ENCODE data around the gene SH3BGR. TPM values are rescaled to one million over a fixed set of nuclear protein-coding genes. Genes with fewer than 3 reads are reported as not detected.

The SH3BGR gene
- total and polyA plus RNA-seq, 2 of the 8 experiments (the other 6 are each of a cell fraction or from before 2014, with no cell fraction given) = 2.1 to 5.9 TPM

- Histone ChIP-seq H2BK5ac (ENCODE audit: low read depth, low read length) (no peak overlapping the region), H3K79me1 (ENCODE audit: low read depth, low read length) (no peaks in the 10 kb centered on the region), H3K18ac (ENCODE audit: extremely low read depth, low read length) (no peak overlapping the region), H2BK20ac (ENCODE audit: low read length) (no peak overlapping the region), H3K9ac (replicated peaks in 1 of 4; ENCODE audit: extremely low read depth in 1 of 4, low read depth in 3 of 4, low read length in 3 of 4) (no peak overlapping the region), H3K36me3 (ENCODE audit: control insufficient read depth in 2 of 4, insufficient read depth in 4 of 4, low read length in 3 of 4) (no peaks in the 10 kb centered on the region), H3K4me3 (ENCODE audit: extremely low read depth in 1 of 4, insufficient read depth in 2 of 4, low read depth in 3 of 4, low read length in 4 of 4) (no peak overlapping the region), H4K20me1 (replicated peaks in 1 of 2; ENCODE audit: control insufficient read depth in 1 of 2, insufficient read depth in 2 of 2, low read length in 2 of 2) (peaks cover 2 to 3% of the 10 kb centered on the region in 2 experiments), H3K4me2 (ENCODE audit: insufficient read depth in 1 of 2, low read depth in 2 of 2, low read length in 2 of 2) (no peak overlapping the region), H2BK12ac (ENCODE audit: low read depth, low read length) (no peak overlapping the region), H2AFZ (ENCODE audit: low read length) (no peak overlapping the region), H3K23ac (ENCODE audit: insufficient read length) (no peak overlapping the region), H3K4ac (replicated peaks; ENCODE audit: insufficient read length, low read depth, low read length) (no peak overlapping the region), H2BK120ac (replicated peaks; ENCODE audit: low read depth, low read length) (no peak overlapping the region), H3K23me2 (ENCODE audit: low read depth, low read length) (peaks cover 5% of the 10 kb centered on the region; the same call in 1 of the 2 replicates), H3K9me3 (ENCODE audit: insufficient read depth in 2 of 2, low read depth in 1 of 2, low read length in 1 of 2) (no peaks in the 10 kb centered on the region), H2BK15ac (ENCODE audit: low read length) (no peak overlapping the region), H3K27ac (ENCODE audit: low read depth, low read length) (no peak overlapping the region), H2AK5ac (ENCODE audit: low read depth, low read length) (no peak overlapping the region), H4K8ac (ENCODE audit: extremely low read depth, insufficient read depth, low read length) (no peak overlapping the region), H4K5ac (ENCODE audit: insufficient read length, low read depth, low read length) (no peak overlapping the region), H3K56ac (replicated peaks; ENCODE audit: insufficient read length, low read depth, low read length) (no peak overlapping the region), H3K27me3 (replicated peaks in 1 of 4; ENCODE audit: control insufficient read depth in 3 of 4, extremely low read depth in 1 of 4, insufficient read depth in 3 of 4, low read length in 3 of 4) (no peaks in the 10 kb centered on the region), H4K91ac (replicated peaks; ENCODE audit: insufficient read length, low read length) (no peak overlapping the region), H3K79me2 (ENCODE audit: control insufficient read depth in 1 of 2, insufficient read depth in 2 of 2, low read length in 2 of 2) (no peaks in the 10 kb centered on the region), H3K4me1 (replicated peaks in 1 of 4; ENCODE audit: control insufficient read depth in 3 of 4, insufficient read depth in 4 of 4, low read length in 3 of 4) (no peaks in the 10 kb centered on the region; a peak in 1 of 7 replicates), H3K14ac (ENCODE audit: insufficient read length) (no peak overlapping the region)
- no peak for DNase-seq (ENCODE audit: low read depth in 1 of 2, low spot score in 2 of 2)
- ChIA-PET CTCF (ENCODE audit: partially characterized antibody) (interaction anchor here (0.5 to 1.7 kb wide), 2 partner anchors 19 to 41 kb away, joined by 3 to 6 read pairs; no protein-coding TSS in a partner anchor), POLR2A (ENCODE audit: partially characterized antibody) (no interaction called here)
- TF ChIP-seq SIX5 (IDR thresholded peaks at IDR 0.05; ENCODE audit: low read depth, low read length) (no peak), SP1 (IDR thresholded peaks at IDR 0.05; ENCODE audit: low read depth, low read length) (no peak), JUND (IDR thresholded peaks at IDR 0.05; ENCODE audit: low read length) (no peak), CEBPB (IDR thresholded peaks at IDR 0.05; ENCODE audit: low read depth, low read length) (no peak), YY1 (IDR thresholded peaks at IDR 0.05; ENCODE audit: low read depth, low read length) (no peak), KDM1A (IDR thresholded peaks at IDR 0.05; ENCODE audit: borderline replicate concordance, low read length) (no peak), SIRT6 (IDR thresholded peaks at IDR 0.05; ENCODE audit: low read length) (no peak), EP300 (IDR thresholded peaks at IDR 0.05; ENCODE audit: borderline replicate concordance in 1 of 2, low read depth in 2 of 2, low read length in 2 of 2) (no peak), TEAD4 (IDR thresholded peaks at IDR 0.05; ENCODE audit: low read depth, low read length) (no peak), SUZ12 (IDR thresholded peaks at IDR 0.05; ENCODE audit: low read length) (no peak)
- peak; percentile 28 for FAIRE-seq
- WGBS, 2 experiments (ENCODE audit: extremely low coverage in 1 of 2, insufficient coverage in 1 of 2, insufficient read length in 1 of 2, insufficient replicate concordance in 2 of 2, low coverage in 1 of 2, low lambda C conversion rate in 2 of 2, missing lambda C conversion rate in 1 of 2) = 84% methylated on average over 2 of the region's 2 CpGs; no CpG with 5 or more reads in 1 of the 2 experiments
These were observed 22.8 kb downstream of the SH3BGR start for GRCh38 chr21:39474611-39475010.
